Natural killer cell (primary cell): ENCODE measurements around the gene ONECUT3. TPM values are rescaled to one million over a fixed set of nuclear protein-coding genes. Genes with fewer than 3 reads are reported as not detected.

Experiments
- ATAC-seq, 3 donors: fragments of 150-1000 bp in 2 of 3; fragments of 200-7000 bp in 1 of 3; cut with Tn5 transposase; 1 replicate in 1 of 3; 2 replicates in 2 of 3; pipeline ENCODE4 v1.10.0; 2021; ENCODE audit warnings: mild to moderate bottlenecking in 2 of 3, moderate library complexity in 2 of 3
- DNase-seq, 2 donors: peaks; one replicate each; pipeline versions ENCODE4 v3.0.0 to v3.0.0-alpha.2; 2013 to 2021; ENCODE audit warnings: mixed read lengths in 1 of 2
- H3K27ac ChIP-seq: one replicate; pipeline ENCODE4 v1.5.1; 2013; ENCODE audit warnings: mild to moderate bottlenecking, low read length
- H3K27me3 ChIP-seq: one replicate; pipeline ENCODE4 v1.6.1; 2013; ENCODE audit warnings: low read length; ENCODE audit not compliant: control insufficient read depth, insufficient read depth
- H3K36me3 ChIP-seq: one replicate; pipeline ENCODE4 v1.6.1; 2013; ENCODE audit warnings: low read length; ENCODE audit not compliant: control insufficient read depth, insufficient read depth
- H3K4me1 ChIP-seq: one replicate; pipeline ENCODE4 v1.6.1; 2013; ENCODE audit warnings: low read length; ENCODE audit not compliant: control insufficient read depth, insufficient read depth
- H3K4me3 ChIP-seq: one replicate; pipeline ENCODE4 v1.5.1; 2013; ENCODE audit warnings: low read length
- H3K9me3 ChIP-seq: one replicate; pipeline ENCODE4 v1.6.1; 2013; ENCODE audit warnings: low read length; ENCODE audit not compliant: control insufficient read depth, insufficient read depth
- H3K27ac Mint-ChIP-seq, 2 donors: one replicate each; pipeline ENCODE4 v1.8.0; 2022; ENCODE audit warnings: mild to moderate bottlenecking in 2 of 2, mixed read lengths in 2 of 2, moderate library complexity in 1 of 2
- H3K27me3 Mint-ChIP-seq, 2 donors: one replicate each; pipeline ENCODE4 v1.8.0; 2022; ENCODE audit warnings: low read depth in 2 of 2, mixed read lengths in 2 of 2
- H3K36me3 Mint-ChIP-seq: one replicate; pipeline ENCODE4 v1.8.0; 2022; ENCODE audit warnings: mixed read lengths
- H3K4me1 Mint-ChIP-seq, 2 donors: one replicate each; pipeline ENCODE4 v1.8.0; 2022; ENCODE audit warnings: mixed read lengths in 2 of 2
- H3K4me3 Mint-ChIP-seq: one replicate; pipeline ENCODE4 v1.8.0; 2022; ENCODE audit warnings: mild to moderate bottlenecking, moderate library complexity, mixed read lengths
- H3K9me3 Mint-ChIP-seq, 2 donors: one replicate each; pipeline ENCODE4 v1.8.0; 2022; ENCODE audit warnings: mixed read lengths in 2 of 2
- CTCF ChIP-seq: fragments of 200-600 bp; IDR thresholded peaks from one replicate; pipeline ENCODE4 v1.8.0; 2022; ENCODE audit warnings: antibody characterized with exemption
- WGBS: methylation state at CpG from one replicate; pipeline ENCODE4 v1.1.7; 2013; ENCODE audit warnings: missing lambda C conversion rate; ENCODE audit not compliant: insufficient coverage; 5-methylcytosine and 5-hydroxymethylcytosine counted together
- intact Hi-C: fragments of 100-400 bp; cut with micrococcal nuclease; formaldehyde crosslinking; loops from one replicate; pipeline ENCODE4 v1.14.2; 2022
- total RNA-seq, 4 donors: library from RNA; stranded (reverse); fragments of 120-200 nt in 1 of 4; gene quantifications; one replicate each; pipeline versions ENCODE4 v1.2.3 to v1.2.4, GENCODE V29; 2013 to 2022

The ONECUT3 gene
- total RNA-seq, 3 donors from 2014 or later (not counting 1 experiment from before 2014, with no cell fraction given) = not detected

DNA sequence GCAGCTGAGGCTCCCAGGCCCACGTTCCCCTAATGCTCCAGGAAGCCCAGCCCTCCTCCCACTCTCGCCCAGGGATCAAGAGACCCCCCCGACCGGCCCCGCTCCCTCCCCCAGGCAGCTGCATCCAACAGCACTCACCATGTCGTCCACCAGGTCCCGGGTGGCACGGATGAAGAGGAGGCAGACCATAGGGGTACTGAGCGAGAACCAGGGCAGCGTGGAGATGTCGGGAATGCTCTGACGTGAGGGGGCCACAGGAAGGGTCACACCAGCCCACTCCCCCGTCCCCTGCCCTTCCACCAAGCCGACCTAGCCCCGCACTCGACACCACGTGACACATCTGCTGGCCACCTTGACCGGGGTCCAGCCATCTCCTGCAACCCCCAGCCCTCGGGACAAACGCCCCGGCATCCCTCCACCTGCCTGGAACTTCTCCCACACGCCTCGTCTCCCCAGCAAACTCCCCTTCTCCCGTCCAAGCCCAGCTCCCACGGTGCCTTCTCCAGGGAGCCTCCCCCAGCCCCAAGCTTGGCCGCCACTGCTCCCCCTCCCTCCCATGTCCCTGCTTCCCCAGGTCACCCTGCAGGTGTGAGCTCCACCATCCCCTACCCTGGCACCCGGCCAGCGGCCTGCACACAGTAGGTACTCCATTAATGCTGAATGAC, 53.9 kb downstream of the ONECUT3 start:
- Histone ChIP-seq H3K27ac (no peak overlapping the region), H3K4me3 (no peak overlapping the region), H3K27me3 (no peaks in the 10 kb centered on the region), H3K36me3 (no peaks in the 10 kb centered on the region), H3K4me1 (peaks cover 7% of the 10 kb centered on the region), H3K9me3 (no peaks in the 10 kb centered on the region)
- no peaks in the 10 kb centered on the region for H3K9me3 Mint-ChIP-seq
- intact Hi-C loops = no loop called here
- 94% methylated on average over 28 of the region's 28 CpGs for WGBS
- H3K4me1 Mint-ChIP-seq = peaks cover 0 to 13% of the 10 kb centered on the region in 2 donors
- ATAC-seq = no peak
- no peak for TF ChIP-seq CTCF
- no peak for DNase-seq
- H3K4me3 Mint-ChIP-seq = no peak overlapping the region
- no peaks in the 10 kb centered on the region for H3K27me3 Mint-ChIP-seq
- no peaks in the 10 kb centered on the region for H3K36me3 Mint-ChIP-seq
- no peak overlapping the region for H3K27ac Mint-ChIP-seq

GRCh38 chr19:1807695-1808394, 54.5 kb downstream of the ONECUT3 start:
- Histone ChIP-seq H3K27me3 (no peaks in the 10 kb centered on the region), H3K36me3 (no peaks in the 10 kb centered on the region), H3K9me3 (no peaks in the 10 kb centered on the region), H3K4me3 (no peak overlapping the region), H3K27ac (no peak overlapping the region), H3K4me1 (peaks cover 12% of the 10 kb centered on the region)
- H3K9me3 Mint-ChIP-seq = no peaks in the 10 kb centered on the region
- DNase-seq (no peak), ATAC-seq (no peak)
- no peak for TF ChIP-seq CTCF
- 92% methylated on average over 28 of the region's 30 CpGs for WGBS
- H3K4me3 Mint-ChIP-seq = no peak overlapping the region
- intact Hi-C loops = no loop called here
- H3K36me3 Mint-ChIP-seq = no peaks in the 10 kb centered on the region
- H3K4me1 Mint-ChIP-seq = peaks cover 3 to 20% of the 10 kb centered on the region in 2 donors
- H3K27ac Mint-ChIP-seq = no peak overlapping the region
- no peaks in the 10 kb centered on the region for H3K27me3 Mint-ChIP-seq

- no peaks in the 10 kb centered on the region for H3K9me3 ChIP-seq
- H3K4me3 ChIP-seq = no peak overlapping the region
- ATAC-seq (no peak), DNase-seq (no peak)
- Mint-ChIP-seq H3K27ac (no peak overlapping the region), H3K9me3 (no peaks in the 10 kb centered on the region), H3K36me3 (no peaks in the 10 kb centered on the region), H3K4me3 (no peak overlapping the region), H3K27me3 (no peaks in the 10 kb centered on the region), H3K4me1 (peaks cover 7 to 25% of the 10 kb centered on the region in 2 donors)
- H3K4me1 ChIP-seq = peaks cover 17% of the 10 kb centered on the region
- TF ChIP-seq CTCF = no peak
- no peaks in the 10 kb centered on the region for H3K36me3 ChIP-seq
- H3K27ac ChIP-seq = no peak overlapping the region
- intact Hi-C loops = no loop called here
- WGBS = 88% methylated on average over 2 of the region's 2 CpGs
- no peaks in the 10 kb centered on the region for H3K27me3 ChIP-seq
These were observed 55.1 kb downstream of the ONECUT3 start for GRCh38 chr19:1808395-1808731.
